ENCODE results near the gene TAS2R20.

Gene TAS2R20

GRCh38 chr12:10966314-10966713 is 31.8 kb downstream of the TAS2R20 start:
- peaks cover 0 to 3% of the 10 kb centered on the region in 2 donors for H3K36me3 ChIP-seq (ENCODE audit: control insufficient read depth in 1 of 2, insufficient read depth in 2 of 2, low read length in 2 of 2)
- H3K27me3 ChIP-seq (ENCODE audit: control insufficient read depth in 1 of 2, insufficient read depth in 2 of 2, low read length in 2 of 2) = no peaks in the 10 kb centered on the region
- no peak overlapping the region for H3K9ac ChIP-seq (ENCODE audit: low read depth in 1 of 2, low read length in 2 of 2)
- H3K4me1 ChIP-seq (ENCODE audit: control insufficient read depth in 1 of 2, insufficient read depth in 2 of 2, low read length in 2 of 2) = no peaks in the 10 kb centered on the region
- no peak overlapping the region for H3K4me3 ChIP-seq (ENCODE audit: low read depth in 1 of 2, low read length in 2 of 2)
- H3K27ac ChIP-seq (ENCODE audit: low read depth, low read length) = no peak overlapping the region
- no peaks in the 10 kb centered on the region for H3K9me3 ChIP-seq (ENCODE audit: control insufficient read depth in 1 of 2, low read length in 2 of 2)

GRCh38 chr12:10965476-10965875 is 32.6 kb downstream of the TAS2R20 start:
- no peak overlapping the region for H3K4me3 ChIP-seq (ENCODE audit: low read depth in 1 of 2, low read length in 2 of 2)
- H3K27me3 ChIP-seq (ENCODE audit: control insufficient read depth in 1 of 2, insufficient read depth in 2 of 2, low read length in 2 of 2) = no peaks in the 10 kb centered on the region
- no peaks in the 10 kb centered on the region for H3K9me3 ChIP-seq (ENCODE audit: control insufficient read depth in 1 of 2, low read length in 2 of 2)
- H3K9ac ChIP-seq (ENCODE audit: low read depth in 1 of 2, low read length in 2 of 2) = no peak overlapping the region
- H3K27ac ChIP-seq (ENCODE audit: low read depth, low read length) = no peak overlapping the region
- H3K4me1 ChIP-seq (ENCODE audit: control insufficient read depth in 1 of 2, insufficient read depth in 2 of 2, low read length in 2 of 2) = no peaks in the 10 kb centered on the region
- peaks cover 0 to 4% of the 10 kb centered on the region in 2 donors for H3K36me3 ChIP-seq (ENCODE audit: control insufficient read depth in 1 of 2, insufficient read depth in 2 of 2, low read length in 2 of 2)

DNA sequence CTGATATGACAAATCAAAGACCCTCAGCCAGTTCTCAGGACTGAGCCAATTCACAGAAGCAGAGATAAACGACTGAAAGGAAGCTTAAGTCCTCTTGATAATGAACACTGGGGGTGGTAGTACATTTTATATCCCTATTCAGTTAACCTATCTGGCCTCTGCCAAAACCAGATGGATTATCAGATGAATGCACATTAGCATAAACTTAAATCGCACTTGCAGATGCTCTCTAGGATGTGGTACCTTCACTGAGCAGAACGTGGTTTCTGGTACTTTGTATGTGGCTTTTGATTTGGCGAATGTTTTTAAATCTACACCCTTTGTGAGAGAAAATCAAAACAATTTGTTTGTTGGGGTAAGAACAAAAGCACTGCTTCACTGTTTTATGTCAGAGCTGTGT is 37.9 kb downstream of the TAS2R20 start:
- Histone ChIP-seq H3K36me3 (ENCODE audit: control insufficient read depth in 1 of 2, insufficient read depth in 2 of 2, low read length in 2 of 2) (peaks cover 0 to 4% of the 10 kb centered on the region in 2 donors), H3K9ac (ENCODE audit: low read depth in 1 of 2, low read length in 2 of 2) (no peak overlapping the region), H3K27me3 (ENCODE audit: control insufficient read depth in 1 of 2, insufficient read depth in 2 of 2, low read length in 2 of 2) (no peaks in the 10 kb centered on the region), H3K27ac (ENCODE audit: low read depth, low read length) (no peak overlapping the region), H3K4me3 (ENCODE audit: low read depth in 1 of 2, low read length in 2 of 2) (no peak overlapping the region), H3K4me1 (ENCODE audit: control insufficient read depth in 1 of 2, insufficient read depth in 2 of 2, low read length in 2 of 2) (no peaks in the 10 kb centered on the region), H3K9me3 (ENCODE audit: control insufficient read depth in 1 of 2, low read length in 2 of 2) (no peaks in the 10 kb centered on the region)

GRCh38 chr12:10959804-10960203 is 38.3 kb downstream of the TAS2R20 start:
- Histone ChIP-seq H3K36me3 (ENCODE audit: control insufficient read depth in 1 of 2, insufficient read depth in 2 of 2, low read length in 2 of 2) (peaks cover 0 to 4% of the 10 kb centered on the region in 2 donors), H3K27me3 (ENCODE audit: control insufficient read depth in 1 of 2, insufficient read depth in 2 of 2, low read length in 2 of 2) (no peaks in the 10 kb centered on the region), H3K27ac (ENCODE audit: low read depth, low read length) (no peak overlapping the region), H3K9me3 (ENCODE audit: control insufficient read depth in 1 of 2, low read length in 2 of 2) (no peaks in the 10 kb centered on the region), H3K4me3 (ENCODE audit: low read depth in 1 of 2, low read length in 2 of 2) (no peak overlapping the region), H3K9ac (ENCODE audit: low read depth in 1 of 2, low read length in 2 of 2) (no peak overlapping the region), H3K4me1 (ENCODE audit: control insufficient read depth in 1 of 2, insufficient read depth in 2 of 2, low read length in 2 of 2) (no peaks in the 10 kb centered on the region)

DNA sequence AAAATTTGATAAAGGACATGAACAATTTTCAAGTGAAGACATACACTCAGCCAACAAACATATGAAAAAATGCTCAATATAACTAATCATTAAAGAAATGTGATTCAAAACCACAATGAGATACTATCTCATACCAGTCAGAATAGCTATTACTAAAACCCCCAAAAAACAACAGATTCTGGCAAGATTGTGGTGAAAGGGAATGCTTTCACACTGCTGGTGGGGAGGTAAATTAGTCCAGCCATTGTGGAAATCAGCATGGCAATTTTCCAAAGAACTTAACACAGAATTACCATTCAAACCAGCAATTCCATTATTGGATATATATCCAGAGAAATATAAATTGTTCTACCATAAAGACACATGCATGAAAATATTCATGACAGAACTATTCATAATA is 40.4 kb downstream of the TAS2R20 start:
- no peaks in the 10 kb centered on the region for H3K4me1 ChIP-seq (ENCODE audit: control insufficient read depth in 1 of 2, insufficient read depth in 2 of 2, low read length in 2 of 2)
- no peak overlapping the region for H3K27ac ChIP-seq (ENCODE audit: low read depth, low read length)
- H3K4me3 ChIP-seq (ENCODE audit: low read depth in 1 of 2, low read length in 2 of 2) = no peak overlapping the region
- peaks cover 0 to 4% of the 10 kb centered on the region in 2 donors for H3K36me3 ChIP-seq (ENCODE audit: control insufficient read depth in 1 of 2, insufficient read depth in 2 of 2, low read length in 2 of 2)
- H3K9me3 ChIP-seq (ENCODE audit: control insufficient read depth in 1 of 2, low read length in 2 of 2) = no peaks in the 10 kb centered on the region
- no peaks in the 10 kb centered on the region for H3K27me3 ChIP-seq (ENCODE audit: control insufficient read depth in 1 of 2, insufficient read depth in 2 of 2, low read length in 2 of 2)
- no peak overlapping the region for H3K9ac ChIP-seq (ENCODE audit: low read depth in 1 of 2, low read length in 2 of 2)

DNA sequence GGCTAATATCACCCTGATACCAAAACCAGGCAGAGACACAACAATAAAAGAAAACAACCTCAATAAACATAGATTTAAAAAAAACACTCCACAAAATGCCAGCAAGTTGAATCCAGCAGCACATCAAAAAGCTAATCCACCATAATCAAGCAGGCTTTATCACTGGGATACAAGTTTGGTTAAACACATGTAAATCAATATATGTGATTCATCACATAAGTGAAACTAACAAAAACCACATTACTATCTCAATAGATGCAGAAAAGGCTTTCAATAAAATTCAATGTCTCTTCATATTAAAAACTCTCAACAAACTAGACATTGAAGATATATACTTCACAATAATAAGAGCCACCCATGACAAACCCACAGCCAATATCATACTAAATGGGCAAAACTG is 42.0 kb downstream of the TAS2R20 start:
- H3K9ac ChIP-seq (ENCODE audit: low read depth in 1 of 2, low read length in 2 of 2) = no peak overlapping the region
- H3K27me3 ChIP-seq (ENCODE audit: control insufficient read depth in 1 of 2, insufficient read depth in 2 of 2, low read length in 2 of 2) = no peaks in the 10 kb centered on the region
- H3K36me3 ChIP-seq (ENCODE audit: control insufficient read depth in 1 of 2, insufficient read depth in 2 of 2, low read length in 2 of 2) = no peaks in the 10 kb centered on the region
- no peaks in the 10 kb centered on the region for H3K9me3 ChIP-seq (ENCODE audit: control insufficient read depth in 1 of 2, low read length in 2 of 2)
- no peak overlapping the region for H3K4me3 ChIP-seq (ENCODE audit: low read depth in 1 of 2, low read length in 2 of 2)
- H3K4me1 ChIP-seq (ENCODE audit: control insufficient read depth in 1 of 2, insufficient read depth in 2 of 2, low read length in 2 of 2) = no peaks in the 10 kb centered on the region
- H3K27ac ChIP-seq (ENCODE audit: low read depth, low read length) = no peak overlapping the region

GRCh38 chr12:10952645-10953044 is 45.5 kb downstream of the TAS2R20 start:
- H3K4me1 ChIP-seq (ENCODE audit: control insufficient read depth in 1 of 2, insufficient read depth in 2 of 2, low read length in 2 of 2) = no peaks in the 10 kb centered on the region
- no peak overlapping the region for H3K9ac ChIP-seq (ENCODE audit: low read depth in 1 of 2, low read length in 2 of 2)
- no peak overlapping the region for H3K27ac ChIP-seq (ENCODE audit: low read depth, low read length)
- H3K36me3 ChIP-seq (ENCODE audit: control insufficient read depth in 1 of 2, insufficient read depth in 2 of 2, low read length in 2 of 2) = no peaks in the 10 kb centered on the region
- no peak overlapping the region for H3K4me3 ChIP-seq (ENCODE audit: low read depth in 1 of 2, low read length in 2 of 2)
- no peaks in the 10 kb centered on the region for H3K27me3 ChIP-seq (ENCODE audit: control insufficient read depth in 1 of 2, insufficient read depth in 2 of 2, low read length in 2 of 2)
- H3K9me3 ChIP-seq (ENCODE audit: control insufficient read depth in 1 of 2, low read length in 2 of 2) = peaks cover 0 to under 1% of the 10 kb centered on the region in 2 donors
